Middle frontal gyrus (tissue), 1 donor: ENCODE measurements around the gene WDTC1.

Experiments used
- DNase-seq: peaks from one replicate; pipeline ENCODE4 v3.0.0-alpha.2; 2015; ENCODE audit warnings: low spot score; ENCODE audit errors: extremely low spot score

WDTC1 gene

GRCh38 chr1:27301582-27302199 lies 67.3 kb downstream of the WDTC1 start:
- no peak for DNase-seq

GRCh38 chr1:27302612-27303011 lies 68.2 kb downstream of the WDTC1 start:
- no peak for DNase-seq

GRCh38 chr1:27303509-27303908 lies 69.1 kb downstream of the WDTC1 start:
- no peak for DNase-seq

GRCh38 chr1:27306071-27306470 lies 71.6 kb downstream of the WDTC1 start:
- DNase-seq: no peak

- no peak for DNase-seq
Measured at GRCh38 chr1:27306892-27307761, 72.7 kb downstream of the WDTC1 start.

GRCh38 chr1:27307874-27308598 lies 73.6 kb downstream of the WDTC1 start:
- no peak for DNase-seq

- no peak for DNase-seq
Measured at GRCh38 chr1:27314169-27314568, 79.7 kb downstream of the WDTC1 start.

- no peak for DNase-seq
Measured at GRCh38 chr1:27314737-27315136, 80.3 kb downstream of the WDTC1 start.

GRCh38 chr1:27316860-27317259 lies 82.4 kb downstream of the WDTC1 start:
- DNase-seq: no peak

- DNase-seq: no peak
Measured at GRCh38 chr1:27318136-27318535, 83.7 kb downstream of the WDTC1 start.

GRCh38 chr1:27318596-27318995 lies 84.2 kb downstream of the WDTC1 start:
- DNase-seq: no peak

GRCh38 chr1:27321813-27322568 lies 87.6 kb downstream of the WDTC1 start, which contains the start of gene TMEM222:
TSS of gene TMEM222 (plus strand) at chr1:27322163. CDS start at chr1:27322198, 35 bp downstream.
- DNase-seq: peak; percentile 95

GRCh38 chr1:27322569-27323240 lies 88.3 kb downstream of the WDTC1 start:
- DNase-seq: no peak

- no peak for DNase-seq
Measured at GRCh38 chr1:27325286-27325685, 90.9 kb downstream of the WDTC1 start.

GRCh38 chr1:27327964-27328363 lies 93.5 kb downstream of the WDTC1 start:
- no peak for DNase-seq

- no peak for DNase-seq
Measured at GRCh38 chr1:27330786-27331185, 96.4 kb downstream of the WDTC1 start.

- no peak for DNase-seq
Measured at GRCh38 chr1:27331426-27331825, 97.0 kb downstream of the WDTC1 start.

- no peak for DNase-seq
Measured at GRCh38 chr1:27331922-27332321, 97.5 kb downstream of the WDTC1 start.

GRCh38 chr1:27332536-27333281 lies 98.3 kb downstream of the WDTC1 start:
- no peak for DNase-seq

- no peak for DNase-seq
Measured at GRCh38 chr1:27333717-27334279, 99.4 kb downstream of the WDTC1 start.
